ENCODE data around the gene KRTAP20-4. TPM values are rescaled to one million over a fixed set of nuclear protein-coding genes. Genes with fewer than 3 reads are reported as not detected.

KRTAP20-4 gene
- total RNA-seq, result not detected

- H3K4me1 Mint-ChIP-seq (ENCODE audit: low read depth), result no peaks in the 10 kb centered on the region
- DNase-seq, result no peak
- no peak within 1 kb of the TSS for H3K27ac Mint-ChIP-seq
- CTCF ChIA-PET, result no interaction called here
- H3K27me3 Mint-ChIP-seq (ENCODE audit: low read depth), result no peaks in the 10 kb centered on the region
- no peak within 1 kb of the TSS for H3K4me3 Mint-ChIP-seq
- intact Hi-C loops (cut with micrococcal nuclease), result no loop called here
- no peaks in the 10 kb centered on the region for H3K9me3 Mint-ChIP-seq
- no peaks in the 10 kb centered on the region for H3K36me3 Mint-ChIP-seq (ENCODE audit: low read depth)
These were observed at the start of gene KRTAP20-4 for GRCh38 chr21:30620522-30620921. KRTAP20-4 (plus strand) TSS chr21:30620627.

- intact Hi-C loops (cut with micrococcal nuclease), result no loop called here
- Mint-ChIP-seq H3K9me3 (no peaks in the 10 kb centered on the region), H3K4me1 (ENCODE audit: low read depth) (no peaks in the 10 kb centered on the region), H3K27ac (no peak overlapping the region), H3K27me3 (ENCODE audit: low read depth) (no peaks in the 10 kb centered on the region), H3K36me3 (ENCODE audit: low read depth) (no peaks in the 10 kb centered on the region), H3K4me3 (no peak overlapping the region)
- DNase-seq, result no peak
- CTCF ChIA-PET, result no interaction called here
These were observed 42.7 kb upstream of the KRTAP20-4 start for GRCh38 chr21:30577766-30578165.

- Mint-ChIP-seq H3K27me3 (ENCODE audit: low read depth) (no peaks in the 10 kb centered on the region), H3K9me3 (peaks cover 3% of the 10 kb centered on the region), H3K4me1 (ENCODE audit: low read depth) (no peaks in the 10 kb centered on the region), H3K36me3 (ENCODE audit: low read depth) (no peaks in the 10 kb centered on the region), H3K27ac (no peak overlapping the region), H3K4me3 (no peak overlapping the region)
- CTCF ChIA-PET, result no interaction called here
- DNase-seq, result no peak
- intact Hi-C loops (cut with micrococcal nuclease), result no loop called here
These were observed 41.1 kb upstream of the KRTAP20-4 start for GRCh38 chr21:30579346-30579745.

GRCh38 chr21:30580132-30580531 lies 40.3 kb upstream of the KRTAP20-4 start:
- intact Hi-C loops (cut with micrococcal nuclease), result no loop called here
- Mint-ChIP-seq H3K9me3 (peaks cover 3% of the 10 kb centered on the region), H3K4me3 (no peak overlapping the region), H3K4me1 (ENCODE audit: low read depth) (no peaks in the 10 kb centered on the region), H3K36me3 (ENCODE audit: low read depth) (no peaks in the 10 kb centered on the region), H3K27ac (no peak overlapping the region), H3K27me3 (ENCODE audit: low read depth) (no peaks in the 10 kb centered on the region)
- no peak for DNase-seq
- CTCF ChIA-PET, result no interaction called here

- Mint-ChIP-seq H3K27ac (no peak overlapping the region), H3K36me3 (ENCODE audit: low read depth) (no peaks in the 10 kb centered on the region), H3K9me3 (peaks cover 3% of the 10 kb centered on the region), H3K4me3 (no peak overlapping the region), H3K27me3 (ENCODE audit: low read depth) (no peaks in the 10 kb centered on the region), H3K4me1 (ENCODE audit: low read depth) (no peaks in the 10 kb centered on the region)
- DNase-seq, result no peak
- CTCF ChIA-PET, result no interaction called here
- intact Hi-C loops (cut with micrococcal nuclease), result no loop called here
These were observed 37.6 kb upstream of the KRTAP20-4 start for GRCh38 chr21:30582870-30583269.

GRCh38 chr21:30590297-30590696 lies 30.1 kb upstream of the KRTAP20-4 start, which contains the start of gene KRTAP22-2:
KRTAP22-2 (minus strand) TSS chr21:30590397.
- no peaks in the 10 kb centered on the region for H3K4me1 Mint-ChIP-seq (ENCODE audit: low read depth)
- H3K36me3 Mint-ChIP-seq (ENCODE audit: low read depth), result no peaks in the 10 kb centered on the region
- CTCF ChIA-PET, result no interaction called here
- H3K4me3 Mint-ChIP-seq, result no peak within 1 kb of the TSS
- no peaks in the 10 kb centered on the region for H3K9me3 Mint-ChIP-seq
- intact Hi-C loops (cut with micrococcal nuclease), result no loop called here
- no peak for DNase-seq
- H3K27me3 Mint-ChIP-seq (ENCODE audit: low read depth), result no peaks in the 10 kb centered on the region
- no peak within 1 kb of the TSS for H3K27ac Mint-ChIP-seq

GRCh38 chr21:30592140-30592539 lies 28.3 kb upstream of the KRTAP20-4 start, which contains the start of gene KRTAP6-3:
KRTAP6-3 (plus strand) TSS chr21:30592440; CDS start chr21:30592446, 6 bp downstream.
- no peak for DNase-seq
- no peaks in the 10 kb centered on the region for H3K36me3 Mint-ChIP-seq (ENCODE audit: low read depth)
- H3K27me3 Mint-ChIP-seq (ENCODE audit: low read depth), result no peaks in the 10 kb centered on the region
- no peak within 1 kb of the TSS for H3K27ac Mint-ChIP-seq
- no peaks in the 10 kb centered on the region for H3K4me1 Mint-ChIP-seq (ENCODE audit: low read depth)
- intact Hi-C loops (cut with micrococcal nuclease), result no loop called here
- no peaks in the 10 kb centered on the region for H3K9me3 Mint-ChIP-seq
- CTCF ChIA-PET, result no interaction called here
- H3K4me3 Mint-ChIP-seq, result no peak within 1 kb of the TSS

- intact Hi-C loops (cut with micrococcal nuclease), result no loop called here
- Mint-ChIP-seq H3K36me3 (ENCODE audit: low read depth) (no peaks in the 10 kb centered on the region), H3K9me3 (peaks cover 3% of the 10 kb centered on the region), H3K27me3 (ENCODE audit: low read depth) (peaks cover 3% of the 10 kb centered on the region), H3K4me3 (no peak within 1 kb of the TSS), H3K27ac (no peak within 1 kb of the TSS), H3K4me1 (ENCODE audit: low read depth) (no peaks in the 10 kb centered on the region)
- no peak for DNase-seq
- CTCF ChIA-PET, result no interaction called here
These were observed 21.6 kb upstream of the KRTAP20-4 start, which contains the start of gene KRTAP6-2 for GRCh38 chr21:30598802-30599201. KRTAP6-2 (minus strand) TSS chr21:30598902; CDS start chr21:30598874, 28 bp downstream.

GRCh38 chr21:30600787-30601186 lies 19.6 kb upstream of the KRTAP20-4 start, which contains the start of gene KRTAP22-1:
KRTAP22-1 (plus strand) TSS chr21:30601087.
- Mint-ChIP-seq H3K36me3 (ENCODE audit: low read depth) (no peaks in the 10 kb centered on the region), H3K4me1 (ENCODE audit: low read depth) (no peaks in the 10 kb centered on the region), H3K27me3 (ENCODE audit: low read depth) (peaks cover 3% of the 10 kb centered on the region), H3K9me3 (peaks cover 3% of the 10 kb centered on the region), H3K27ac (no peak within 1 kb of the TSS), H3K4me3 (no peak within 1 kb of the TSS)
- CTCF ChIA-PET, result no interaction called here
- DNase-seq, result no peak
- intact Hi-C loops (cut with micrococcal nuclease), result no loop called here

GRCh38 chr21:30605968-30606367 lies 14.5 kb upstream of the KRTAP20-4 start:
- CTCF ChIA-PET, result no interaction called here
- DNase-seq, result no peak
- Mint-ChIP-seq H3K4me1 (ENCODE audit: low read depth) (no peaks in the 10 kb centered on the region), H3K27ac (no peak overlapping the region), H3K9me3 (peaks cover 6% of the 10 kb centered on the region), H3K36me3 (ENCODE audit: low read depth) (no peaks in the 10 kb centered on the region), H3K4me3 (no peak overlapping the region), H3K27me3 (ENCODE audit: low read depth) (peaks cover 3% of the 10 kb centered on the region)
- intact Hi-C loops (cut with micrococcal nuclease), result no loop called here

- intact Hi-C loops (cut with micrococcal nuclease), result no loop called here
- no peaks in the 10 kb centered on the region for H3K27me3 Mint-ChIP-seq (ENCODE audit: low read depth)
- H3K27ac Mint-ChIP-seq, result no peak overlapping the region
- CTCF ChIA-PET, result no interaction called here
- no peak for DNase-seq
- peaks cover 4% of the 10 kb centered on the region for H3K9me3 Mint-ChIP-seq
- no peaks in the 10 kb centered on the region for H3K36me3 Mint-ChIP-seq (ENCODE audit: low read depth)
- H3K4me3 Mint-ChIP-seq, result no peak overlapping the region
- no peaks in the 10 kb centered on the region for H3K4me1 Mint-ChIP-seq (ENCODE audit: low read depth)
These were observed 8.3 kb upstream of the KRTAP20-4 start for GRCh38 chr21:30612132-30612531.

GRCh38 chr21:30613836-30614235 lies 6.6 kb upstream of the KRTAP20-4 start, which contains the start of gene KRTAP6-1:
KRTAP6-1 (minus strand) TSS chr21:30613930; CDS start chr21:30613904, 26 bp downstream.
- H3K4me3 Mint-ChIP-seq, result no peak within 1 kb of the TSS
- no peaks in the 10 kb centered on the region for H3K27me3 Mint-ChIP-seq (ENCODE audit: low read depth)
- DNase-seq, result no peak
- no peaks in the 10 kb centered on the region for H3K4me1 Mint-ChIP-seq (ENCODE audit: low read depth)
- intact Hi-C loops (cut with micrococcal nuclease), result no loop called here
- no peaks in the 10 kb centered on the region for H3K36me3 Mint-ChIP-seq (ENCODE audit: low read depth)
- H3K27ac Mint-ChIP-seq, result no peak within 1 kb of the TSS
- peaks cover 4% of the 10 kb centered on the region for H3K9me3 Mint-ChIP-seq
- CTCF ChIA-PET, result no interaction called here

GRCh38 chr21:30615199-30615598 lies 5.2 kb upstream of the KRTAP20-4 start:
- H3K36me3 Mint-ChIP-seq (ENCODE audit: low read depth), result no peaks in the 10 kb centered on the region
- CTCF ChIA-PET, result no interaction called here
- no peak overlapping the region for H3K27ac Mint-ChIP-seq
- H3K27me3 Mint-ChIP-seq (ENCODE audit: low read depth), result no peaks in the 10 kb centered on the region
- intact Hi-C loops (cut with micrococcal nuclease), result no loop called here
- DNase-seq, result no peak
- peaks cover 4% of the 10 kb centered on the region for H3K9me3 Mint-ChIP-seq
- H3K4me1 Mint-ChIP-seq (ENCODE audit: low read depth), result no peaks in the 10 kb centered on the region
- no peak overlapping the region for H3K4me3 Mint-ChIP-seq

Data from activated naive CD4-positive, alpha-beta T cell treated with anti-CD3 and anti-CD28 coated beads for 36 hours (primary cell).